Endodermal cell (in vitro differentiated cells): ENCODE measurements around the gene NTSR1. TPM values are rescaled to one million over a fixed set of nuclear protein-coding genes. Genes with fewer than 3 reads are reported as not detected.

ENCODE experiments used
- DNase-seq: peaks from one replicate; pipeline ENCODE4 v3.0.0-alpha.2; 2017
- H3K27ac ChIP-seq: 2 replicates; pipeline ENCODE4 v1.5.1; 2013; ENCODE audit warnings: mild to moderate bottlenecking, low read depth, low read length, moderate library complexity
- H3K27me3 ChIP-seq: 2 replicates; pipeline ENCODE4 v1.6.1; 2013; ENCODE audit warnings: mild to moderate bottlenecking, low read length, moderate library complexity; ENCODE audit not compliant: insufficient read depth, control insufficient read depth, poor library complexity, severe bottlenecking
- H3K36me3 ChIP-seq: 2 replicates; pipeline ENCODE4 v1.7.0; 2013; ENCODE audit warnings: mild to moderate bottlenecking, low read length, moderate library complexity; ENCODE audit not compliant: control insufficient read depth, insufficient read depth
- H3K4me1 ChIP-seq: one replicate; pipeline ENCODE4 v1.7.0; 2013; ENCODE audit warnings: low read length; ENCODE audit not compliant: control insufficient read depth, insufficient read depth
- H3K4me3 ChIP-seq: 2 replicates; pipeline ENCODE4 v1.5.1; 2013; ENCODE audit warnings: mild to moderate bottlenecking, low read length, moderate library complexity
- H3K9ac ChIP-seq: 2 replicates; pipeline ENCODE4 v1.6.1; 2013; ENCODE audit warnings: mild to moderate bottlenecking, low read length, moderate library complexity; ENCODE audit not compliant: poor library complexity, severe bottlenecking; ENCODE audit errors: extremely low read depth
- H3K9me3 ChIP-seq: 2 replicates; pipeline ENCODE4 v1.6.1; 2013; ENCODE audit warnings: mild to moderate bottlenecking, low read length, moderate library complexity; ENCODE audit not compliant: control insufficient read depth
- H3K27ac Mint-ChIP-seq: 2 replicates; pipeline ENCODE4 v1.8.0; 2020; ENCODE audit warnings: mixed read lengths
- H3K27me3 Mint-ChIP-seq: 2 replicates; pipeline ENCODE4 v1.8.0; 2021; ENCODE audit warnings: mild to moderate bottlenecking, mixed read lengths; ENCODE audit not compliant: insufficient read depth
- H3K36me3 Mint-ChIP-seq: 2 replicates; pipeline ENCODE4 v1.8.0; 2020; ENCODE audit warnings: low read depth, mixed read lengths
- H3K4me1 Mint-ChIP-seq: 2 replicates; pipeline ENCODE4 v1.8.0; 2020; ENCODE audit warnings: mixed read lengths
- H3K4me3 Mint-ChIP-seq: 2 replicates; pipeline ENCODE4 v1.8.0; 2020; ENCODE audit warnings: mild to moderate bottlenecking, moderate library complexity, mixed read lengths
- H3K9me3 Mint-ChIP-seq: 2 replicates; pipeline ENCODE4 v1.8.0; 2020; ENCODE audit warnings: mild to moderate bottlenecking, mixed read lengths
- WGBS, 2 experiments: methylation state at CpG; one replicate each; pipeline versions ENCODE4 v1.1.5 to v1.1.7; 2013; ENCODE audit warnings: missing lambda C conversion rate in 2 of 2, mixed read lengths in 1 of 2; ENCODE audit not compliant: insufficient coverage in 1 of 2, insufficient read length in 1 of 2; 5-methylcytosine and 5-hydroxymethylcytosine counted together
- total RNA-seq, 2 donors: library from RNA; stranded (reverse); fragmentation: NEBNext Ultra II Directional in 1 of 2; extraction: Animal tissue kit (Norgen Biotek cat#: 25700) in 1 of 2; gene quantifications; 2 replicates in 1 of 2; 3 replicates in 1 of 2; pipeline ENCODE4 v1.2.1, GENCODE V29; 2021
- TF ChIP-seq, protein P1 (sequence below): fragments of 200-600 bp; sonication (generic); conservative IDR thresholded peaks from 2 replicates; pipeline ENCODE4 v1.5.0; 2021; ENCODE audit warnings: antibody characterized with exemption, mild to moderate bottlenecking

The NTSR1 gene
- total RNA-seq, 2 donors from 2014 or later: 0.11 to 0.62 TPM

DNA sequence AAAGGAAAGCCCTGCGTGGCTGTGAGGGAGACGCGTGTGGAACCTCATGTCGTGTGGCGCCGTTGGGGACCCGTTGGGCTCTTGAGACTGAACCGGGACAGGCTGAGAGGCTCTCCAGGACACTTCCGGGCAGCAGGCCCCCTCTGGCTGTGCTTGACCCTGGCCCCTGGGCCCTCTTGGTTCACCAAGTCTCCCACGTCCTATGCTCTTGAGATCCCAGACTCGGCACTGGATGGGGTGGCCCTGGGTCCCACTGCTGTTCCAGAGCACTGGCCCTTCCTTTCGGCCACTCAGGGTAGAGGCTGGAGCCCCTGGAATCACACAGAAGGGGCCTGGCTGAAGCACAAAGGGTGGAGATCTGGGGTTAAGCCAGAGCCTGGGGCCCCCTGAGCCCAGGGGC lies 30.4 kb downstream of the NTSR1 start:
- 90 to 98% methylated on average over 8 to 12 of the region's 12 CpGs for WGBS, 2 experiments
- DNase-seq: no peak

DNA sequence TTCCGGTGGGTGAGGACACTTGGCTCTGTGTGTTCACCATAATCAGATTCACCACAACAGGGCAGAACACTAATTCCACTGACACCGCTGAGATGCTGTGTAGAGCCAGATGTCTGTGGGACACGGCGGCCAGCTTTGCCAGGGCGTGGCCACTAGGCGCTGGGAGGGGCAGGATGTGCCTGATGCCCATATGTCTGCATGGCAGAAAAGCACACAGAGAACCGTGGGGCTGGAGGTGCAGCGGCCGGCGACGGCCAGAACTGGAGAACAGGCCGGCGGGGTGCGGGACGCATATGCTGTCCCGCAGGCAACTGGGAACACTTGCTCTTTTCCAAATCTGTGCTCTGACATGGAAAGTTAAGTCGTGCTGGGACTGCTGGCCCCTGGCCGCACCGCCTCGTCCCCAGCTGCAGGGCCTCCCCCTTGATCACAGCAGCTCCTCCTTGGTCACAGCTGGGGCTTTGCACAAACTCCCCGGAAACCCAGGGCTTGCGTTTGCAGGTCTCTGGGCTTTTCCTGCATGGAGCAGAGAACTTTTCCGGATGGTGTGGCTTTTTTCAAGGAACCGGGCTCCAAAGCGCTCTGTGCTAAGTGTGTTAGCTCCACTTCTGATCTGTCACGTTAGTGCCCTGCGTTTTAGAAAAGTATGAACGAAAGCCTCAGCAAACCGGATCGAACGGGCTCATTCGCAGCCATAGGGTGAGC lies 31.1 kb downstream of the NTSR1 start:
- H3K27ac Mint-ChIP-seq: no peak overlapping the region
- TF ChIP-seq, protein P1, sequence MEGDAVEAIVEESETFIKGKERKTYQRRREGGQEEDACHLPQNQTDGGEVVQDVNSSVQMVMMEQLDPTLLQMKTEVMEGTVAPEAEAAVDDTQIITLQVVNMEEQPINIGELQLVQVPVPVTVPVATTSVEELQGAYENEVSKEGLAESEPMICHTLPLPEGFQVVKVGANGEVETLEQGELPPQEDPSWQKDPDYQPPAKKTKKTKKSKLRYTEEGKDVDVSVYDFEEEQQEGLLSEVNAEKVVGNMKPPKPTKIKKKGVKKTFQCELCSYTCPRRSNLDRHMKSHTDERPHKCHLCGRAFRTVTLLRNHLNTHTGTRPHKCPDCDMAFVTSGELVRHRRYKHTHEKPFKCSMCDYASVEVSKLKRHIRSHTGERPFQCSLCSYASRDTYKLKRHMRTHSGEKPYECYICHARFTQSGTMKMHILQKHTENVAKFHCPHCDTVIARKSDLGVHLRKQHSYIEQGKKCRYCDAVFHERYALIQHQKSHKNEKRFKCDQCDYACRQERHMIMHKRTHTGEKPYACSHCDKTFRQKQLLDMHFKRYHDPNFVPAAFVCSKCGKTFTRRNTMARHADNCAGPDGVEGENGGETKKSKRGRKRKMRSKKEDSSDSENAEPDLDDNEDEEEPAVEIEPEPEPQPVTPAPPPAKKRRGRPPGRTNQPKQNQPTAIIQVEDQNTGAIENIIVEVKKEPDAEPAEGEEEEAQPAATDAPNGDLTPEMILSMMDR: no peak
- no peaks in the 10 kb centered on the region for H3K27me3 Mint-ChIP-seq
- H3K4me3 ChIP-seq: no peak overlapping the region
- WGBS, 2 experiments: 65 to 81% methylated on average over 23 to 32 of the region's 32 CpGs
- no peak for DNase-seq
- H3K9ac ChIP-seq: no peak overlapping the region
- no peak overlapping the region for H3K4me3 Mint-ChIP-seq
- H3K27me3 ChIP-seq: no peaks in the 10 kb centered on the region
- H3K9me3 Mint-ChIP-seq: no peaks in the 10 kb centered on the region
- H3K9me3 ChIP-seq: no peaks in the 10 kb centered on the region
- H3K27ac ChIP-seq: no peak overlapping the region
- H3K4me1 ChIP-seq: no peaks in the 10 kb centered on the region
- H3K36me3 Mint-ChIP-seq: no peaks in the 10 kb centered on the region
- H3K36me3 ChIP-seq: no peaks in the 10 kb centered on the region
- H3K4me1 Mint-ChIP-seq: no peaks in the 10 kb centered on the region

More for the DNA sequence above, 30.4 kb downstream of the NTSR1 start:
- Histone ChIP-seq H3K4me3 (no peak overlapping the region), H3K9ac (no peak overlapping the region), H3K9me3 (no peaks in the 10 kb centered on the region), H3K27me3 (no peaks in the 10 kb centered on the region), H3K4me1 (no peaks in the 10 kb centered on the region), H3K36me3 (no peaks in the 10 kb centered on the region), H3K27ac (no peak overlapping the region)
- Mint-ChIP-seq H3K27ac (no peak overlapping the region), H3K36me3 (no peaks in the 10 kb centered on the region), H3K4me1 (no peaks in the 10 kb centered on the region), H3K27me3 (no peaks in the 10 kb centered on the region), H3K4me3 (no peak overlapping the region), H3K9me3 (no peaks in the 10 kb centered on the region)
- TF ChIP-seq, protein P1: no peak

DNA sequence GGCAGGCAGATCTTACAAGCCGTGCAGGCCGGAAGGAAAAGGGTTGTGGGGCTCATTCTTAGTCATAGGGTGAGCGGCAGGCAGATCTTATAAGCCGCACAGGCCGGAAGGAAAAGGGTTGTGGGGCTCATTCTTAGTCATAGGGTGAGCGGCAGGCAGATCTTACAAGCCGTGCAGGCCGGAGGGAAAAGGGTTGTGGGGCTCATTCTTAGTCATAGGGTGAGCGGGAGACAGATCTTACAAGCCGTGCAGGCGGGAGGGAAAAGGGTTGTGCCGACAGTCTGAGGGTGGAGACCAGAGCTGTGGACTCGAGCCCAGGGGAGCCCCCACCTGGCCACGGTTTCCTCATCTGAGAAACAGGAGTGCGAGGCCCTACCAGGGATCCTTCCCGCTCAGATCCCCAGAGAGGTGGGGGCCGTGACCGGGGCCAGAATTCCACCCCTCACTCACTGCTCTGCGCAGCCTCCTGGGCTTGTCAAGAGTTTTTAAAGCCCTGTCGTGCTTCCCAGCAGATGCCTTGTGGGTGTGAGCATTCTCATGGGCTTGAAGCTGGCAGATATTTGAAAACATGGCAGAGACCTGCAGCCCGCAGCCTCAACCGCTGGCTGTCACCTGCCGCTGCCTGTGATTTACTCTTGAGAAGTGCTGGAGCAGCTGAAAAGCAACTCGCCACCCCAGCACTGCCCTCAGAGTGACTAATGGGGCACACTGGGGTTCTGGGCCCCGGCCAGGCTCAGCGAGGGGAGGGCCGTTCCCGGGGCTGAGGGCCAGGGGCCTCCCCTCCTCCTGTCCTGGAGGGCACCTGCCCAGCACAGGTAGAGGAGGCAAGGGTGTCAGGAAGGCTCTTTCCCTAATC lies 31.9 kb downstream of the NTSR1 start:
- no peak for DNase-seq
- TF ChIP-seq, protein P1: no peak
- H3K27me3 Mint-ChIP-seq: no peaks in the 10 kb centered on the region
- H3K27ac ChIP-seq: no peak overlapping the region
- H3K4me3 Mint-ChIP-seq: no peak overlapping the region
- no peaks in the 10 kb centered on the region for H3K27me3 ChIP-seq
- H3K27ac Mint-ChIP-seq: no peak overlapping the region
- no peaks in the 10 kb centered on the region for H3K9me3 Mint-ChIP-seq
- WGBS, 2 experiments: 55 to 75% methylated on average over 13 to 28 of the region's 28 CpGs
- no peaks in the 10 kb centered on the region for H3K9me3 ChIP-seq
- no peaks in the 10 kb centered on the region for H3K36me3 Mint-ChIP-seq
- H3K9ac ChIP-seq: no peak overlapping the region
- H3K36me3 ChIP-seq: no peaks in the 10 kb centered on the region
- no peaks in the 10 kb centered on the region for H3K4me1 Mint-ChIP-seq
- H3K4me3 ChIP-seq: no peak overlapping the region
- H3K4me1 ChIP-seq: no peaks in the 10 kb centered on the region
